ENCODE results near the gene BTBD19.

Gene BTBD19

DNA sequence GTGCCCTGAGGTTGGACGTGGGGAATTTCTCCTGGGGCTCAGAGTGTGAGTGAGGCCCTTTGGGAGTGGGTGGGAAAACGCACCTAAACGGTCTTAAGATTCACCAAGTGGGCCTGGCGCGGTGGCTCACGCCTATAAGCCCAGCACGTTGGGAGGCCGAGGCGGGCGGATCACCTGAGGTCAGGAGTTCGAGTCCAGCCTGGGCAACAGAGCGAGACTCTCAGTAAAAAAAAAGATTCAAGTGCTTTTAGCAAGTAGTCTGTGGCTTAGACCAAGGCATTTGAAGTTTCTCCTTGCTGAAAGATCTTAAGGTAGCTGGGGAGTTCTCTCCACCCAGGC lies 31.6 kb upstream of the BTBD19 start:
- no peak for DNase-seq (ENCODE audit: low spot score)
- TF ChIP-seq, protein P1, sequence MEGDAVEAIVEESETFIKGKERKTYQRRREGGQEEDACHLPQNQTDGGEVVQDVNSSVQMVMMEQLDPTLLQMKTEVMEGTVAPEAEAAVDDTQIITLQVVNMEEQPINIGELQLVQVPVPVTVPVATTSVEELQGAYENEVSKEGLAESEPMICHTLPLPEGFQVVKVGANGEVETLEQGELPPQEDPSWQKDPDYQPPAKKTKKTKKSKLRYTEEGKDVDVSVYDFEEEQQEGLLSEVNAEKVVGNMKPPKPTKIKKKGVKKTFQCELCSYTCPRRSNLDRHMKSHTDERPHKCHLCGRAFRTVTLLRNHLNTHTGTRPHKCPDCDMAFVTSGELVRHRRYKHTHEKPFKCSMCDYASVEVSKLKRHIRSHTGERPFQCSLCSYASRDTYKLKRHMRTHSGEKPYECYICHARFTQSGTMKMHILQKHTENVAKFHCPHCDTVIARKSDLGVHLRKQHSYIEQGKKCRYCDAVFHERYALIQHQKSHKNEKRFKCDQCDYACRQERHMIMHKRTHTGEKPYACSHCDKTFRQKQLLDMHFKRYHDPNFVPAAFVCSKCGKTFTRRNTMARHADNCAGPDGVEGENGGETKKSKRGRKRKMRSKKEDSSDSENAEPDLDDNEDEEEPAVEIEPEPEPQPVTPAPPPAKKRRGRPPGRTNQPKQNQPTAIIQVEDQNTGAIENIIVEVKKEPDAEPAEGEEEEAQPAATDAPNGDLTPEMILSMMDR (IDR thresholded peaks at IDR 0.05; ENCODE audit: extremely low read depth, insufficient read depth, missing control alignments): no peak
- in situ Hi-C loops (cut with MboI; ENCODE audit: low pct_unique_long_range_greater_than_20kb, low sequenced_read_pairs, unreplicated experiment): no loop called here

- TF ChIP-seq, protein P1 (IDR thresholded peaks at IDR 0.05; ENCODE audit: extremely low read depth, insufficient read depth, missing control alignments): no peak
- in situ Hi-C loops (cut with MboI; ENCODE audit: low pct_unique_long_range_greater_than_20kb, low sequenced_read_pairs, unreplicated experiment): no loop called here
- DNase-seq (ENCODE audit: low spot score): no peak
Measured at GRCh38 chr1:44777547-44777946, 30.8 kb upstream of the BTBD19 start.

GRCh38 chr1:44777969-44778635 lies 30.2 kb upstream of the BTBD19 start:
- DNase-seq (ENCODE audit: low spot score): no peak
- TF ChIP-seq, protein P1 (IDR thresholded peaks at IDR 0.05; ENCODE audit: extremely low read depth, insufficient read depth, missing control alignments): no peak
- in situ Hi-C loops (cut with MboI; ENCODE audit: low pct_unique_long_range_greater_than_20kb, low sequenced_read_pairs, unreplicated experiment): no loop called here

GRCh38 chr1:44778705-44779576 lies 29.4 kb upstream of the BTBD19 start:
- TF ChIP-seq, protein P1 (IDR thresholded peaks at IDR 0.05; ENCODE audit: extremely low read depth, insufficient read depth, missing control alignments): no peak
- in situ Hi-C loops (cut with MboI; ENCODE audit: low pct_unique_long_range_greater_than_20kb, low sequenced_read_pairs, unreplicated experiment): no loop called here
- DNase-seq (ENCODE audit: low spot score): no peak

DNA sequence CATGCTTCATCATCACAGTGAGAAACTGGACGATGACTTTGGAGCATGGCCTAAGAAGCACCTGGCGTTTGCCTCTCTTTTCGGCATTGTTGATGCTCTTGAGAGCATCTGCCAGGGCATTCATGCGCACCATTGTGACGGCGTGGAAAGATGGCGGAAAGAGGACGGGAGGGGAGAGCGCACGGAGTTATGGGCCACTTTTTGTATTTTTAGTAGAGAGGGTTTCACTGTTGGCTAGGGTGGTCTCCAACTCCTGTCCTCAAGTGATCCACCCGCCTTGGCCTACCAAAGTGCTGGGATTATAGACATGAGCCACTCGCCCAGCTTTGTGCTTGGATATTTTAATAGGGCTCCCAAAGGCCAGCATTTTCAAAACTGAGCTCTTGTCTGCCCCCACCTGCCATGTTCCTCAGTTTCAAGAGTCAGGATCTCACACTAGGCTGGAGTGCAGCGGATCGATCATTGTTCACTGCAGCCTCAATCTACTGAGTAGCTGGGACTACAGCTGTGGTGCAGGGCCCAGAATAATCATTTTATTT lies 27.7 kb upstream of the BTBD19 start:
- in situ Hi-C loops (cut with MboI; ENCODE audit: low pct_unique_long_range_greater_than_20kb, low sequenced_read_pairs, unreplicated experiment): no loop called here
- no peak for DNase-seq (ENCODE audit: low spot score)
- TF ChIP-seq, protein P1 (IDR thresholded peaks at IDR 0.05; ENCODE audit: extremely low read depth, insufficient read depth, missing control alignments): no peak

DNA sequence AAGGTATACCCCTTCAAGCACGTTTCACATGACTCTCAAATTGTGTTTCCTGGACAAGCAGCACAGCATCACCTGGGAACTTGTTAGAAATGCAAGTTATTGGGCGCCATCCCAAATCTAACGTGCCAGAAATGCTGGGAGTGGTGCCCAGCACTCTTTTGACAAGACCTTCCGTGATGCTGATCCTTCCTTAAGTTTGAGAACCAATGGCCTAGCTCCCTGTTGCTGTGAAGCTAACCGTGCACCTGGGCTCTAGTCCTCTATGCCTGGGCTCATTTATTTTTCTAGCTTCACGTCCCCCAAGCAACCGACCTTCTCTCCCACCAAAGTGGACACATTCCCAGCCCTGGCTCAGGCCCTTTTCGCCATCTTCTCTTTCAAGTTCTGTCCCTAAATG lies 24.6 kb upstream of the BTBD19 start:
- DNase-seq (ENCODE audit: low spot score): no peak
- TF ChIP-seq, protein P1 (IDR thresholded peaks at IDR 0.05; ENCODE audit: extremely low read depth, insufficient read depth, missing control alignments): no peak
- in situ Hi-C loops (cut with MboI; ENCODE audit: low pct_unique_long_range_greater_than_20kb, low sequenced_read_pairs, unreplicated experiment): no loop called here

Measured in GM13977 (cell line).